Body of pancreas (tissue), 4 donors: Measurements from ENCODE around the gene HSPD1. TPM values are rescaled to one million over a fixed set of nuclear protein-coding genes. Genes with fewer than 3 reads are reported as not detected.

Experiments used
- ATAC-seq: fragments of 150-250 bp; one replicate; pipeline ENCODE4 v1.9.1; 2016
- DNase-seq, 4 donors: peaks; one replicate each; pipeline ENCODE4 v3.0.0-alpha.2; 2019
- H3K27ac ChIP-seq, 4 donors: fragments of 200-600 bp; sonication (generic); 1 replicate in 3 of 4; 2 replicates in 1 of 4; pipeline versions ENCODE4 v1.5.1 to v1.6.1; 2016 to 2019; ENCODE audit warnings: mild to moderate bottlenecking in 1 of 4, mixed read lengths in 1 of 4, moderate library complexity in 1 of 4
- H3K27me3 ChIP-seq, 2 donors: fragments of 200-600 bp; sonication (generic); one replicate each; pipeline ENCODE4 v1.6.0; 2016; ENCODE audit warnings: mild to moderate bottlenecking in 1 of 2
- H3K36me3 ChIP-seq, 2 donors: fragments of 200-600 bp; sonication (generic); replicated peaks in 1 of 2; 2 replicates each; pipeline ENCODE4 v1.5.1; 2016; ENCODE audit warnings: low read depth in 2 of 2; ENCODE audit not compliant: insufficient read depth in 1 of 2
- H3K4me1 ChIP-seq: fragments of 200-600 bp; sonication (generic); one replicate; pipeline ENCODE4 v1.6.0; 2016
- H3K4me3 ChIP-seq, 2 donors: fragments of 200-600 bp; sonication (generic); 1 replicate in 1 of 2; 2 replicates in 1 of 2; pipeline ENCODE4 v1.5.1; 2016 to 2019
- H3K9me3 ChIP-seq, 3 donors: fragments of 200-600 bp; sonication (generic); 1 replicate in 2 of 3; 2 replicates in 1 of 3; pipeline ENCODE4 v1.5.1; 2016
- POLR2A ChIP-seq, 3 donors: fragments of 450-650 bp; IDR thresholded peaks; one replicate each; pipeline ENCODE4 v1.6.1; 2016; ENCODE audit warnings: antibody characterized with exemption in 3 of 3, mild to moderate bottlenecking in 2 of 3
- WGBS, 2 donors: methylation state at CpG; one replicate each; pipeline ENCODE4 v1.1.5; 2017; 5-methylcytosine and 5-hydroxymethylcytosine counted together
- intact Hi-C: fragments of 100-400 bp; cut with DNase I; formaldehyde crosslinking; loops from one replicate; pipeline ENCODE4 v1.15.1; 2023
- total RNA-seq, 2 donors: library from RNA; depleted of rRNA; stranded (reverse); fragments of >200 nt; gene quantifications; one replicate each; pipeline ENCODE4 v1.1.0, GENCODE V29; 2016
- TF ChIP-seq, protein P1 (sequence below), 7 experiments: fragments of 450-650 bp in 4 of 7; fragments of 200-600 bp in 3 of 7; sonication (generic) in 3 of 7; IDR thresholded peaks; one replicate each; pipeline ENCODE4 v1.5.1; 2016 to 2019; ENCODE audit warnings: antibody characterized with exemption in 7 of 7

The HSPD1 gene
- total RNA-seq, 2 donors from 2014 or later, result 81.4 to 117 TPM

DNA sequence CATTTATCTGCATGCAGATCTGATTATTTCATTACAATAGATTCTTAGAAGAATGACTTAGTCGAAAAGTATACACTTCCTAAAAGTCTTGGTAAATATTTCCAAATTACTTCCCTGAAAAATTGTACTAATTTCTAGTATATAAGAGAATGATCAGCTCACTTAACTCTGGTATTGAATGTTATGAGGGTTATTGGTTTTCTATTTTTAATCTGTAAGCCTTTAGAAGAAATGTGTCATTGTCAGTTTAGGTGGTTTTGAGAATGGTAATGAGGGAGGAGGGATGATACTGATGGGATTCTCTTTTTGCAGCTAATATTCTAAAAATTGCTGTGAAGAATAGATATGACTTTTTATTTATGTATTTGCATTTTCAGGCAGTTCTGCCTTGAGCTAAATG is 40.1 kb upstream of the HSPD1 start:
- Histone ChIP-seq H3K27me3 (no peaks in the 10 kb centered on the region), H3K4me1 (peaks cover 3% of the 10 kb centered on the region), H3K9me3 (no peaks in the 10 kb centered on the region), H3K27ac (no peak overlapping the region), H3K36me3 (peaks cover 0 to 17% of the 10 kb centered on the region in 2 donors), H3K4me3 (no peak overlapping the region)
- ATAC-seq (no peak), DNase-seq (no peak)
- TF ChIP-seq, protein P1, sequence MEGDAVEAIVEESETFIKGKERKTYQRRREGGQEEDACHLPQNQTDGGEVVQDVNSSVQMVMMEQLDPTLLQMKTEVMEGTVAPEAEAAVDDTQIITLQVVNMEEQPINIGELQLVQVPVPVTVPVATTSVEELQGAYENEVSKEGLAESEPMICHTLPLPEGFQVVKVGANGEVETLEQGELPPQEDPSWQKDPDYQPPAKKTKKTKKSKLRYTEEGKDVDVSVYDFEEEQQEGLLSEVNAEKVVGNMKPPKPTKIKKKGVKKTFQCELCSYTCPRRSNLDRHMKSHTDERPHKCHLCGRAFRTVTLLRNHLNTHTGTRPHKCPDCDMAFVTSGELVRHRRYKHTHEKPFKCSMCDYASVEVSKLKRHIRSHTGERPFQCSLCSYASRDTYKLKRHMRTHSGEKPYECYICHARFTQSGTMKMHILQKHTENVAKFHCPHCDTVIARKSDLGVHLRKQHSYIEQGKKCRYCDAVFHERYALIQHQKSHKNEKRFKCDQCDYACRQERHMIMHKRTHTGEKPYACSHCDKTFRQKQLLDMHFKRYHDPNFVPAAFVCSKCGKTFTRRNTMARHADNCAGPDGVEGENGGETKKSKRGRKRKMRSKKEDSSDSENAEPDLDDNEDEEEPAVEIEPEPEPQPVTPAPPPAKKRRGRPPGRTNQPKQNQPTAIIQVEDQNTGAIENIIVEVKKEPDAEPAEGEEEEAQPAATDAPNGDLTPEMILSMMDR (IDR thresholded peaks at IDR 0.05), result no peak
- TF ChIP-seq POLR2A (IDR thresholded peaks at IDR 0.05), result no peak
- WGBS, 2 donors, result 78 to 82% methylated on average over 1 of the region's 1 CpG
- intact Hi-C loops, result no loop called here

DNA sequence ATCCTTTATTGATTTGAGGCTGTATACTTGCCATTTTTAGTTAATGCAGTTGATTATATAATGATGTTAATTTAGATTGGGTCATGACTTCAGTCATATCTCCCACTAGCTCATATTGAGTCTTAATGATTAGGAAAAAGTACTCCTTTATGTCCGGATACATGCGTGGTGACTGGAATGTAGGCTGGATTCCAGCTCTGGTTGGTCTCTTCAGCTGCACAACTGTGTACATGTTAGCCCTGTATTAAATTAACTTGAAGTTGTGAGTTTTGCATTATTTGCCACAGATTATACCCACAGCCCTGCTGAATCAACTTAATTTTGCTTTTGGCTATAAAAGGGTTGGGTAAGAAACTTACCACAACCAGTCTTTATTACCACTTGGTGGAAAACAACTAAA is 38.8 kb upstream of the HSPD1 start:
- H3K27ac ChIP-seq, result no peak overlapping the region
- no peaks in the 10 kb centered on the region for H3K27me3 ChIP-seq
- peaks cover 3% of the 10 kb centered on the region for H3K4me1 ChIP-seq
- DNase-seq, result no peak
- no peak for TF ChIP-seq POLR2A (IDR thresholded peaks at IDR 0.05)
- TF ChIP-seq, protein P1 (IDR thresholded peaks at IDR 0.05), result no peak
- no peaks in the 10 kb centered on the region for H3K9me3 ChIP-seq
- WGBS, 2 donors, result 25 to 40% methylated on average over 2 of the region's 2 CpGs
- no peak for ATAC-seq
- peaks cover 0 to 13% of the 10 kb centered on the region in 2 donors for H3K36me3 ChIP-seq
- intact Hi-C loops, result no loop called here
- no peak overlapping the region for H3K4me3 ChIP-seq

DNA sequence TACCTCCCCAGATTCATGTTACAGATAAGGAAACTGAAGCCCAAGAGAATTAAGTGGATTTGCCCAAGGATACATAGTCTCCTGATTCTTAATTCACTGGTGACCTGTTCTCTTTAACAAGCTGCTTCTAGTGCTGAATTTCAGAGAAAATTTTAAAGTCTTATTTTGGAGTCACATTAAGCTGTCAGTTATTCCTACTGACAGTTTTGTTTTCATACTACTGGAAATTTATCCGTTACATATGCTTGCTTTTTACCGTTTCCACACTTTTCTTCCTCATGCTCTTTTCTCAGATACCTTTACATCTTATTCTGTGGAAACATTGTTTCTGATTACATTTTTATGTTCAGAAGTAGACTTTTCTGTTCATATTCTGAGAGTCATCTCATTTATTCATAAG is 17.5 kb upstream of the HSPD1 start:
- no peak for ATAC-seq
- TF ChIP-seq, protein P1 (IDR thresholded peaks at IDR 0.05), result no peak
- no peak for TF ChIP-seq POLR2A (IDR thresholded peaks at IDR 0.05)
- H3K9me3 ChIP-seq, result no peaks in the 10 kb centered on the region
- no peak for DNase-seq
- WGBS, 2 donors, result 12 to 24% methylated on average over 2 of the region's 2 CpGs
- peak overlapping the region in 1 of 4 donors; percentile 89 for H3K27ac ChIP-seq
- H3K27me3 ChIP-seq, result no peaks in the 10 kb centered on the region
- peak overlapping the region in 1 of 2 donors; percentile 87 for H3K4me3 ChIP-seq
- peaks cover 15% of the 10 kb centered on the region for H3K4me1 ChIP-seq
- no peaks in the 10 kb centered on the region for H3K36me3 ChIP-seq
- intact Hi-C loops, result no loop called here

DNA sequence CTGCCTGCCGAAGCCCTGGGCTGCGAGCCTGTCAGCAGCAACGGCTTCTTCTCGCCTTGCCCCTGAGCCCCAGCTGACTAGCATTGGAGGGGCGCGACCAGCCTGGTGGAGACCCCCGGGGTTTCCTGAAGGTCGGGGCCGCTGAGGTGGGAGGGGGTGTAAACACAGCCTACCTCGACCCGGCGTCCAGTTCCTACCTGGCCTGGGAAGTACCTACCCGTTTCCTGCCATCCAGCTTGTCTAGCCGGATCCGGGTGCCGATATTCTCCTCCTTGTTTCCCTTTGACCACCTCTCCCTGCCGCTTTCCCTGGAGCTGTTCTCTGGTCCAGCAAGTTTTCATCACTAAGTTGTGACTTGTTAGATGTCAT is 16.7 kb upstream of the HSPD1 start:
- Histone ChIP-seq H3K4me3 (peak overlapping the region; percentile 74 to 87), H3K4me1 (peaks cover 15% of the 10 kb centered on the region), H3K36me3 (no peaks in the 10 kb centered on the region), H3K9me3 (no peaks in the 10 kb centered on the region), H3K27me3 (no peaks in the 10 kb centered on the region), H3K27ac (peak overlapping the region; percentile 89 to 96 (median 92))
- DNase-seq (peak; percentile 31 to 49 (median 44)), ATAC-seq (no peak)
- intact Hi-C loops, result no loop called here
- no peak for TF ChIP-seq POLR2A (IDR thresholded peaks at IDR 0.05)
- 0 to 1% methylated on average over 11 to 14 of the region's 17 CpGs for WGBS, 2 donors

DNA sequence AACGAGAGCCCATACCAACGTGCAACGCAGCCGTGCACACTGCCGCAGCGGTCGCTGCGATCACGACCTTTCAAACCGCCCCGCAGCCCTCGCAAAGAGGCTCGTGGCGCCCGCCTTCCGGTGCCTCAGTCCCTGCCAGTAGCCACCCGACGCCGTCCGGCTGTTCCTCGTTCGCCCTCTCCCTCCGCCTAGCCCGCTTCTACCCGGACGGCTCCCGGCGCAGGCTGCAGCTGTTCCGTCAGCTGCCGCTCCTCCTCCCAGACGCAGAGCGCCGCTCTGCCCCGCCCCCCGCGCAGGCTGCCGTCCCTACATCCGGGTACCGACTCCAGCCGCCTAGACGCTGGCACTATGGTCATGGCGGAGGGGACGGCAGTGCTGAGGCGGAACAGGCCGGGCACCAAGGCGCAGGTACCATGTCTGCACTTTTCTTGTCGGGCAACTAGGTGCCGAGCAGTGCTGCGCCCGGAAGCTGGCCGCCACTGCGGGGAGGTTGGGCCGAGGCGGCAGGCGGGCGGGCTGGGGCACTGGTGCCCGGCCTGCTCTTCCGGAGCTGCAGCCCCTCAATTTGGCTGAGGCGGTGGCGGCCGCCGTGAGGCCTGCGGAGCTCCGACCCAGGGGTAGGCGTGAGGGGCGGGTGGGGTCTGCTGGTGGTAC is 16.2 kb upstream of the HSPD1 start, which contains the start of gene MOB4:
MOB4 (plus strand) TSS at position 328 of the 654 bp plus-strand sequence; CDS start at position 349, 21 bp downstream.
- no peaks in the 10 kb centered on the region for H3K36me3 ChIP-seq
- H3K27me3 ChIP-seq, result no peaks in the 10 kb centered on the region
- ATAC-seq (peak; percentile 99), DNase-seq (peak; percentile 96 to 97 (median 96))
- H3K9me3 ChIP-seq, result no peaks in the 10 kb centered on the region
- peaks cover 15% of the 10 kb centered on the region for H3K4me1 ChIP-seq
- 1% methylated on average over 60 of the region's 66 CpGs; no CpG with 5 or more reads in 1 of the 2 donors for WGBS, 2 donors
- peak within 1 kb of the TSS; percentile 89 to 96 (median 92) for H3K27ac ChIP-seq
- intact Hi-C loops, result no loop called here
- peak; percentile 92 to 95 (median 95) for TF ChIP-seq POLR2A (IDR thresholded peaks at IDR 0.05)
- TF ChIP-seq, protein P1 (IDR thresholded peaks at IDR 0.05), result peak in 1 of 7 experiments; percentile 20
- peak within 1 kb of the TSS; percentile 74 to 87 for H3K4me3 ChIP-seq
